GM21367 (cell line): Measurements from ENCODE around the gene EBNA1BP2.
"Not testable (repeated sequence)": the region's sequence is repeated elsewhere in the genome, so short reads cannot be mapped to it uniquely, and the experiment has no call there.

Source experiments
- ATAC-seq: cut with Tn5 transposase; IDR thresholded peaks from one replicate; pipeline ENCODE4 v1.9.1; 2021; ENCODE audit not compliant: unreplicated experiment

Gene EBNA1BP2, protein sequence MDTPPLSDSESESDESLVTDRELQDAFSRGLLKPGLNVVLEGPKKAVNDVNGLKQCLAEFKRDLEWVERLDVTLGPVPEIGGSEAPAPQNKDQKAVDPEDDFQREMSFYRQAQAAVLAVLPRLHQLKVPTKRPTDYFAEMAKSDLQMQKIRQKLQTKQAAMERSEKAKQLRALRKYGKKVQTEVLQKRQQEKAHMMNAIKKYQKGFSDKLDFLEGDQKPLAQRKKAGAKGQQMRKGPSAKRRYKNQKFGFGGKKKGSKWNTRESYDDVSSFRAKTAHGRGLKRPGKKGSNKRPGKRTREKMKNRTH

DNA sequence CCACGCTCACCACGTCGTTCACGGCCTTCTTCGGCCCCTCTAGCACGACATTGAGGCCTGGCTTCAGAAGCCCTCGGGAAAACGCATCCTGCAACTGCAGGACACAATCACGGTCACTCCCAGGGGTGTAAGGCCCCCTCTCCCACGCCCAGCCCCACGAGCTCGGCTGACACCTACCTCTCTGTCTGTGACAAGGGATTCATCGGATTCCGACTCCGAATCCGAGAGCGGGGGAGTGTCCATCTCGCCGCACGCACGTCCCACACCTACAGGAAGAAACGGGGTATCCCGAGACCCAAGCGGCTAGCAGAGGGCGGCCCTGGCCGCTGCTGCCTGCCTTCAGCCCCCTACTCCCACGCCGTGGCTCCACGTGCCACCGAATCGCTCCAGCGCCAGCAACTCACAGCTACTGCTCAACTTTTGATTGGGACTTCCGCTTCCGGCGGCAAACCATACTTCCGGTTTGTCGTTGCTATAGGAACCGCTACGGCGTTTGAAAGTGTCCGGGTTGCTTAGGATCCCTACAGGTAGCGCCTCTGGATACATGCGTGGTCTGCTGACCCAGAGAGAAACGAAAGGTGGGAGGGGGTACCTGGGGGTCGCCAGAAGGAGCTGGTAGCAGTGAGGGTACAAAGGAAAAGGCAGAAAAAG lies at the start of gene EBNA1BP2, which contains the start of gene CFAP57:
Gene EBNA1BP2, minus strand, starts transcription at position 415 of the 651 bp plus-strand sequence. Its CDS starts 172 bp downstream, at position 243.
Gene CFAP57, plus strand, starts transcription at position 455 of the 651 bp plus-strand sequence. CDS start 424 bp downstream, outside the sequence.
- ATAC-seq: peak; percentile 67

DNA sequence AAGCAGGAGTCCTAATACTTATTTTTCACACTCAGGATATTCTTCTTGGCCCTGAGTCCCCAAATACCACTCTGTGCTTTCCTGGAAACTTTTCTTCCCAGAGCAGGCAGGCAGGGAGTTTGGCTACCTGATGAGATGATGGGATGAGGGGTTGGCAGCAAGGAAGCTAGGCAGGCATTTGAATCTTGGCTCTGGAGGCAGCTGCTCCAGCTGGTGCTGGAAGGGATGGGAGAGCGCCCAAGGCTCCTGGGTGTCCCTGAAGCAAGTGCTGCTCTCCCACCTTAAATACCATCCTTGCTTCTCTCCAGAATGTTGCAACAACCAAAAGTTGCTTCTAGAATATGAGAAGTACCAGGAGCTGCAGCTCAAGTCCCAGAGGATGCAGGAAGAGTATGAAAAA lies 49.7 kb upstream of the EBNA1BP2 start:
- no peak for ATAC-seq

DNA sequence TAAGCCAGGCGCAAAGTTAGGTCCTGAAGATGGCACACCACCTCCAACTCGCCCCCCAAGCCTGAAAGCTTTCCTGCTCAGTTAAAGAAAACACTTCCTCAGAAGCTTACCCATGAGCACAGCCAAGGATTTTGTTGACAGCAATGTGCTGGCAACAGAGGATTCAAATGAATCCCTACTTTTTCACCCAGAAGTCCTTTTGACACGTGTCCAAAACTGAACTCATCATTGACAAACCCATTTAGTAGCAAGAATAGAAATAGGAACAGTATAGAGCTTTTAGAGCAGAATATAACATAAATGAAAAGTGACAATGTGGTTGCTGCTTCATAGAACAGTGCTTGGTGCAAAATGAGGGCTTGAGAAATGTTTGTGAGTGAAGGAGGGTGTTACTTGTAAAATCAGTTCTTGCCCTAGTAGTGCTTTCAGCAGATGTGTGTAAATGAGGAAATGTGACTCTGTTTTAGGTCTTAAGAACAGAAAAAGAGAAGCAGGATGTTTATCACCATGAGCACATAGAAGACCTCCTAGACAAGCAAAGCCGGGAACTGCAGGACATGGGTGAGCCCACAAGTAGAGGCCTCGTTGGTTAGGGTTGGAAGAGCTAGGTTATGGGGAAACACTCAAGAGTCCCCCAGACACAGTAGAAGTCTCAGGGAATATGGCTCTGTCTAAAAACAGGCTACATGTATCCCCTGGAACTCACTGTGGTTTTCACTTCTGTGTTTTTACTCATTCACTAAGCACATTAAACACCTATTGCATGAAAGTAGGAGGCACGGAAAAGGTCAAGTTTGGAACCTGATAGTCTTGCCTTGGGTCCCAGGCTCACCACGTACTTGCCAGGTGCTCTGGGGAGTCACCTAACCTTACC lies 49.1 kb upstream of the EBNA1BP2 start:
- ATAC-seq: peak; percentile 50

DNA sequence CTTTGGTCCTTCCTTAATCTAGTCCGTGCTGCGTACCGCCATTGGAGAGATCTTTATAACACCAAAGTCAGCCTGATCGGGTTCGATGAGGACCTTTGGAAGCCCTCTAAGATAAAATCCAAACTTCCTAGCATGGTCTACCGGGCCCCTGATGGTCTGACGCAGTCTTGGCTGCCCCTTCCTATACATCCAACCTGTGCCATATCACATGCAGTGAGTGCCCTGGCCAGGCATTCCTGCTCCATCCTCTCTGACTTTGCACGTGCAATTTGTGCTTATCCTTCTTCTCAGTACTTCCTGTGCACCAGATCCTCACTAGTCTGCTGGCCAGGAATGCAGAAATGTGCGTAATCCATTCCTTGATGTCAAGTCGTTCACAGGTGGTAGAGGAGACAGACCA lies 45.7 kb upstream of the EBNA1BP2 start:
- no peak for ATAC-seq

DNA sequence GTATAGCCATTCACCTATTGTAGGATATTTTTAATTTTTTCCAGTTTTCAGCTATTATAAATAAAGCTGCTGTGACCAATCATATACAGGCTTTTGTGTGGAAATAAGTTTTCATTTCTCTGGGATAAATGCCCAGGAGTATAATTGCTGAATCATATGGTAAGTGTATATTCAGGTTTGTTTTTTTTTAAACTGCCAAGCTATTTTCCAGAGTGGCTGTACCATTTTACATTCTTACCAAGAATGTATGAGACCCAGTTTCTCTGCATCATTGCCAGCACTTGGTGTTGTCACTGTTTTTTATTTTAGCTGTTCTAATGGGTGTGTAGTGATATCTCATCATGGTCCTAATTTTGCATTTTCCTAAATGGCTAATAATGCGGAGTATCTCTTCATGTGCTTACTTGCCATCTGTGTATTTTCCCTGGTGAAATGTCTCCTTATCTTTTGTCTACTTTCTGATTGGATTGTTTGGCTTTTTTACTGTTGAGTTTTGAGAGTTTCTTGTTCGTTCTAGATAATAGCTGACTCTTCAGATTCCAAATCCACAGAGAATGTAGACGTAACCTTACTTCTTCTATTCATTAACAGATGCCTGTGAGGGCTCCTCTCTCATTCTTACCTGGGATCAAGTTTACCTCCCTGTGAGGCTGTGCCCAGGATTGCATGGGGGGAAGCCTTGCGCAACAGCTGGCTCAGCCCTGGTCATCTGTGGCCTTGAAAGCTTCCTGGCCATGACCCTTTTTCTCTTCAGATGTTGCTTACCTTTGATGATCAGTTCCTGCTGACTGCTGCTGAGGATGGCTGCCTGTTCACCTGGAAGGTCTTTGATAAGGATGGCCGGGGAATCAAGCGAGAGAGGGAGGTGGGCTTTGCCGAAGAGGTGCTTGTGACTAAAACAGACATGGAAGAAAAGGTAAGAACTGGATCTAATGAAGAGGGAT lies 42.7 kb upstream of the EBNA1BP2 start:
- no peak for ATAC-seq

DNA sequence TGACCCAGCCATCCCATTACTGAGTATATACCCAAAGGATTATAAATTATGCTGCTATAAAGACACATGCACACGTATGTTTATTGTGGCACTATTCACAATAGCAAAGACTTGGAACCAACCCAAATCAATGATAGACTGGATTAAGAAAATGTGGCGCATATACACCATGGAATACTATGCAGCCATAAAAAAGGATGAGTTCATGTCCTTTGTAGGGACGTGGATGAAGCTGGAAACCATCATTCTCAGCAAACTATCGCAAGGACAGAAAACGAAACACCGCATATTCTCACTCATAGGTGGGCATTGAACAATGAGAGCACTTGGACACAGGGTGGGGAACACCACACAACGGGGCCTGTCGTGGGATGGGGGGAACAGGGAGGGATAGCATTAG lies 36.2 kb upstream of the EBNA1BP2 start:
- ATAC-seq: not testable (repeated sequence)

DNA sequence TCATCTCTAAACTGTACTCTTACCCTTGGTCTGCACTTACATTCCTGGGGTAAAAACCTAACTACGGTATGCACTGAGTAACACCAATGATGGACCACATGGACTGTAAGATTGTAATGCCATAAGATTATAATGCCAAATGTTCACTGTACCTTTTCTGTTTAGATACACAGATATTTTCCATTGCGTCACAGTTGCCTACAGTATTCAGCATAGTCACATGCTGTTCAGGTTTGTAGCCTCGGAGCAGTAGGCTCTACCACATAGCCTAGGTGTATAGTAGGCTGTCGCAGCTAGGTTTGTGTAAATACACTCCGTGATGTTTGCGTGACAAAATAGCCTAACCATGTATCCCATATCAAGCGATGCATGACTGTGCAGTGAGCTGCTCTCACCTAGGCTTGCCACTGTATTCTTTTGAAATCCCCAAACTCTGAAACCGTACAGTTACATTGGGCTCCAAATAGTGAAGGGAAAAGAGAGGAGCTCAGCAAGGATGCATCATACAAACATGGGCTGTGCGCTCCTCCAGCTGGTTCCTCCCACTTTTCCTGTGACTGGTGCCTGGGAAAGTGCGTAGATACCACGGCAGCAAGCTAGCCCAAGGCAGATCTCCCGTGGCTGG lies 35.3 kb upstream of the EBNA1BP2 start:
- no peak for ATAC-seq

DNA sequence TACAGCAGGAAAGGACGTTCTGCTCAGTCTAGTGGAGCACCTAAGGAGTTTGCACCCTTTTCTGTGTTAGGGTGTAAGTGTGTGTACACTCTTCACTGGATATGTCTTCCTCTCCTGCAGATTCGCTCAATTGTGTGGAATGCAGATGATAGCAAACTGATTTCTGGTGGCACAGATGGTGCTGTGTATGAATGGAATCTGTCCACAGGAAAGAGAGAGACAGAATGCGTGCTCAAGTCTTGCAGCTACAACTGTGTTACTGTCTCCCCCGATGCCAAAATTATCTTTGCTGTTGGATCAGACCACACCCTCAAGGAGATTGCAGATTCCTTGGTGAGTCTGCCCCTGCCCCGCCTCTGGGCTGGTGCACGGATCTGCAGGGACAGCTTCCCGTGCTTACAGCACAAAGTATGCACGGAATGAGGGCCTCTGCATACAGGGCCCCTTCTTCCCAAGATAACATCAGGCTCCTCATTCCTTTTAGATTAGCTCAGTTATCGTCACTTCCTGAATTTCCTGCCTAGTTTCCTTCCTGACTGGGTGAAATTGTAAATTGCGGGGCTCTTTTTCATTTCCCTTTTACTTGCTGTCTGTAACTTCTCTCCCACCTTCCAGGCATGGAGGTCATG lies 34.6 kb upstream of the EBNA1BP2 start:
- no peak for ATAC-seq

DNA sequence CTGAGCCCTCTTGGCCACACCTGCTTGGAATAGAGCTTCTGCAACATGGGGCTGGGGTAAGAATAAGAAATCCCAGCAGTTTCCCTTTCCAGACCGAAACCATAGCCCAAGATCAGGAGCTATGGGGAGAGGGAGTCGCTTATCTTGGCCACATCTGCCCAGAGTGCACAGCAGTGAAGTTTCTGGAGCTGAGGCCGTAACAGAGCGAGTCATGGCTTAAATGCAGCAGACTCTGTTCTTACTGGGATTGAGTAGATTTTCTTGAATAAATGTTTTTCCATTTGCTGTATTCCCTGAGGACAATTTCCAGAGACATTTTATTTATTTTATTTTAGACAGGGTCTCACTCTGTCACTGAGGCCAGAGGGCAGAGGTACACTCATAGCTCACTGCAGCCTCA lies 33.6 kb upstream of the EBNA1BP2 start:
- no peak for ATAC-seq

DNA sequence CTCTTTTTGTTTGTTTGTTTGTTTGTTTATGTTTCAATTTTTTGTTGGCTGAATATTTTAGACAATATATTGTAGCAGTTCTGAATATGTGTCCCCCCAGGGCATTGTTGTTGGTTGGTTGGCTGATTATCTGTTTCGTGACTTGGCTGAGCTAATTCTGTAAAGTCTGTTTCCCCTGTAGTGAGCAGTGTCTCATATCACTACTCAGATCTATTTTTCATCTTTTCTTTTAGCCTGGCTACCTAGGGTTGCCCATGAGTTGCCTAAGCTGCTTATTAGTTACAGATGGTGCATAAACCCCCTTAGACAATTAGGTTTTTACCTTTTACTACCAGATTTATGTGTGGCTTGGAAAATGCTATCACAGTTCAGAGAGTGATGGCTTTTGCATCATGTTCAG lies 32.3 kb upstream of the EBNA1BP2 start:
- ATAC-seq: no peak

DNA sequence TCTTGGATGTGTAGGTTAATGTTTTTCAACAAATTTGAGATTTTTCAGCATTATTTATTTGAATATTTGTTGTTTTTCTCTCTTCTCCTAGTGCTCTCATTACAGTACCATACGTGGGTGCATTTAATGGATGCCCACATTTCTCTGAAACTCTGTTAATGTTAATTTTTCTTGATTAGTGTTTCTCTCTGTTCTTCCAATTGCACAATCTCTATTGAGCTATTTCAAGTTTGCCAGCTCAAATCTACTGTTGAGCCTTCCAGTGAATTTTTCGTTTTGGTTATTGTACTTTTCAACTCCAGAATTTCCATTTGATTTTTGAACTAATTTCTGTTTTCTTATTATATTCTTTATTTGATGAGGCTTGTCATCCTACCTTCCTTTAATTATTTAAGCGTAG lies 31.8 kb upstream of the EBNA1BP2 start:
- no peak for ATAC-seq

DNA sequence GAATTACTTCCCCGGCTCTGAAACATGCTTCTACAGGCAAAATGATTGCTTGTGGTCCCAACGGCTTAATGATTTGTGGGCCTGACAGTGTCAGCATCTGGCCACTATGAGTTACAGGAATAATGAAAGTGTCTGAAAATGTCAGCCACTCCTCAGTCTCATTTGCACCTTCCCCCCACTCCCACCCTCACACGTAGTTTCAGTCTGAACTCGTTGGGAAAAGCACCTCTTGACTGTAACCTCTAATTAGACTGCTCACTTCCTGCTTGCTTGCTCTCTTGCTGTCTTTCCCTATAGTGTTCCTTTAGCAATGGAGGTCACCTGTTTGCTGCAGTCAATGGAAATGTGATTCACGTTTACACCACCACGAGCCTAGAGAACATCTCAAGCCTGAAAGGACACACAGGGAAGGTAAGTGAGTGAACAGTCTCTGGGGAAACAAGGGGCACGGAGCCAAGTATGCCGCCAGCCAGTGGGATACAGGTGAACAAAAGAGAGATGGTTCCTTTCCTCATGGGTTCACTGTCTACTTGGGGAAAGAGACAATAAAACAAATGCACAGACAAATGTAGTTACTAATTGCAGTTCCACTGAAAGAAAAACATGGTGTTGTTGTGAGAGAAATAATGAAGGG lies 27.1 kb upstream of the EBNA1BP2 start:
- ATAC-seq: no peak

DNA sequence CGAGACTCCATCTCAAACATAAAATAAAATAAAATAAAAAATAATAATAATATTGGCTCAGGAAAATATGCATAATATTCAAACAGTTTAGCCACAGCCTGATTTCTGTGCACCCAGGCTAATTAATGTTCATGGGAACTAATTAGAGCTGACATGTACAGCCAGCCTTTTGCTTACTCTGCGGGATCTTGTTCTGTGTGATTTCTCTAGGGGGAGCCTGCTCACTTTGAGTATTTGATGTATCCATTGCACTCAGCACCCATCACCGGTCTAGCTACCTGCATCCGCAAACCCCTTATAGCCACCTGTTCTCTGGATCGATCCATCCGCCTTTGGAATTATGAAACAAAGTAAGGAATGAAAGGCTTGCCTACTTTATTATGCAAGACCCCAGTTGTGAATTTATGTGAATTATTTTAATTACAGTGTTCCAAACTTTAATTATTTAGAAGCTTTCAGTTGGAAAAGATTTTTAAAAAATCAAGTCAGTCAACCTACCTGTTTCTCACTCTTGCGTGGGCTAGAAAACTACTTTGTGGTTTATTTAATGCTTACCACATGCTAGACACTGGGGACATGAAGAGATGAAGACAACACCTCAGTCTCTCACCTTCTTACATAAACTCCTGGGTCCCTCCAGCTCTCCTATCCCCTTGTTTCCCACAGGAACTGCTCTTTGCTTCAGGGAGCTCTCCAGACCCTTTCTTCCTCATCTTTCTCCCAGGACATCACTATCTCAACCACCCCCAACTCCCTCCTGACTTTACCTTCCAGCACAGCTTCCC lies 25.4 kb upstream of the EBNA1BP2 start:
- ATAC-seq: no peak

DNA sequence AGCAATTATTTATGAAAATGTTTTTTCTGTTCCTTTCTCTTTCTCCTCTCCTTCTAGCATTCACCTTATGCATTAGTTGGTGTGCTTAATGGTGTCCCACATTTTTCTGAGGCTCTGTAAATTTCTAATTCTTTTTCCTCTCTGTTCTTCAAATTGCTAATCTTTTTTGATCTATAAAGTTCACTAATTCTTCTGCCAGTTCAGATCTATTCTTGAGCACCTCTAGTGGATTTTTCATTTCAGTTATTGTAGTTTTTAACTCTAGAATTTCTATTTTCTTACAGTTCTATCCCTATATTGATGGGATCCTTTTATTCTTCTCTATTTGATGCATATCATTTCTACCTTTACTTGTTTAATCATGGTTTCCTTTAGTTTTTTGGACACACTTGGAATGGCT lies 22.4 kb upstream of the EBNA1BP2 start:
- no peak for ATAC-seq

DNA sequence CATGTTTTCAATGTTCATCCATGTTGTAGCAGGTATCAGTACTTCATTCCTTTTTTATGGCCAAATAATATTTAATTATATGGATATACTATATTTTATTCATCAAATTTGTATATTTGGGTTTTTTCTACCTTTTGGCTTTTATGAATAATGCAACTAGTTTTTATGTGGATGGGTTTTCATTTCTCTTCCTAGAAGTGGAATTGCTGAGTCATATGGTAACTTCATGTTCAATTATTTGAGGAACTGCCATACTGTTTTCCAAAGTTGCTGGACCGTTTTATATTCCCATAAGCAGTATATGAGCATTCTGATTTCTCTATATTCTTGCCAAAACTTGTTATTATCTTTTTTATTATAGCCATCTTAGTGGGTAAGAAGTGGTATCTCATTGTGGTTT lies 16.0 kb upstream of the EBNA1BP2 start:
- ATAC-seq: no peak

DNA sequence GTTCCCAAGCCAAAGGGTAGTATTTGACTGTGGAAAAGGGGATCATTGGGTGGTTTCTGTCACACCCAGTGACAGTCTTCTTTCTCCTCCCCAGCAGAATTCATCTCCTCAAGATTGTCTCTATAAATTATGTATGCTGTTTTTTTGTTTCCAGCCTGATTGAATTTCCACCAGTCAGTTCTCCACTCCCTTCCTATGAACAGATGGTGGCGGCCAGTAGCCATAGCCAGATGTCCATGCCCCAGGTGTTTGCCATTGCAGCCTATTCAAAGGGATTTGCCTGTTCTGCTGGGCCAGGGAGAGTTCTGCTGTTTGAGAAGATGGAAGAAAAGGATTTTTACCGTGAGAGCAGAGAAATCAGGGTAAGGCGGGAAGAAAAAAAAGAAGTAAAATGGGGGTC lies 12.9 kb upstream of the EBNA1BP2 start:
- no peak for ATAC-seq

DNA sequence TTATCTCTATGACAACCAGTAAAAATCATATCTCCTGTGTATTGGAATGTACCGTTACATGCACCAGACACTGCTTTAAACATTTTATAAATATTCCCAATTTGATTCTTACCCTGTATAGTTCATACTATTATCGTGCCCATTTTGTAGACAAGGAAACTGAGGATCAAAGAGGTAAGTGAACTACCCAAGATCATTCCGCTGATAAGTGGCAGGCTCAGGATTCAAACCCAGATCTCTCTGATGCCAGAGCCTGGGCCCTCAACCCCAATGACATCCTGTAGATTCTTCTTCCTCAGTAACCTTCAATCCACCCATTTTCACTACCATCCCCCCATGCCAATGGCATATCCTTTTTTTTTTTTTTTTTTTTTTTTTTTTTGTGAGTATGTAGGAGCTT lies 12.3 kb upstream of the EBNA1BP2 start:
- no peak for ATAC-seq

DNA sequence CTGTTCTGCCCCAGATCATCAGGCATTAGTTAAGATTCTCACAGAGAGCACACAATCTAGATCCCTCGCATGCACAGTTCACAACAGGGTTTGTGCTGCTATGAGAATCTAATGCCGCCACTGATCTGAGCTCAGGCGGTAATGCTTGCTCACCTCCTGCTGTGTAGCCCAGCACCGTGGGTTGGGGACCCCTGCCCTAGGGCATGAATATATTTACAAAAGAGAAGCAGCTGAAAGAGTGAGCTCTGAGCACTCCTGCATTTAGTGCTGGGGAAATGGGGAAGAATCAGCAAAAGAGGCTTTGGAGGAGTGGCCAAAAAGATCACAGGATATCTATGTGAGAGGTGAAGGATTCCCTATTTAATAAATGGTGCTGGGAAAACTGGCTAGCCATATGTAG lies 5.6 kb upstream of the EBNA1BP2 start:
- ATAC-seq: no peak
